K562 (cell line): Measurements from ENCODE around the gene IP6K1. TPM values are rescaled to one million over a fixed set of nuclear protein-coding genes. Genes with fewer than 3 reads are reported as not detected.

Experiments
- ATAC-seq: fragments of 200-7000 bp; cut with Tn5 transposase; 3 replicates; pipeline ENCODE4 v1.9.1; 2020; ENCODE audit warnings: moderate library complexity
- BruUV-seq: library from RNA; stranded (reverse); fragments of 400-500 nt; replicated peaks from 2 replicates; lab custom pipeline; 2021; lab: Mats Ljungman, UMichigan
- CTCF ChIA-PET: fragments of 300-600 bp; formaldehyde crosslinking; extraction: SDS; loops from one replicate; lab custom pipeline; 2021; ENCODE audit warnings: low intra/inter-chr PET ratio; lab: Yijun Ruan, JAX
- POLR2A ChIA-PET: fragments of 300-600, 350-650 bp; sonication (Branson Sonifier 250); formaldehyde crosslinking; extraction: SDS; loops from one replicate; lab custom pipeline; 2021; ENCODE audit warnings: antibody characterized with exemption, inconsistent platforms; lab: Yijun Ruan, JAX
- DNase-seq, 4 experiments: peaks; one replicate each; pipeline versions ENCODE4 v3.0.0 to v3.0.0-alpha.2; 2011 to 2018; ENCODE audit warnings: low spot score in 3 of 4, mixed read lengths in 3 of 4; ENCODE audit errors: extremely low read depth in 1 of 4
- FAIRE-seq: peaks from 2 replicates; lab custom pipeline; 2011; peaks lifted over from hg19 to GRCh38; lab: Jason Lieb, UNC
- H2AFZ ChIP-seq: 2 replicates; pipeline ENCODE4 v1.6.0; 2011; ENCODE audit warnings: low read depth, low read length, control low read depth, inconsistent platforms
- H3K27ac ChIP-seq: fragments of 200-600 bp; 3 replicates; pipeline ENCODE4 v1.8.0; 2011; ENCODE audit warnings: low read depth, mild to moderate bottlenecking, control low read depth, inconsistent platforms, low read length, moderate library complexity, mixed read lengths; ENCODE audit errors: extremely low read depth
- H3K27me3 ChIP-seq, 2 experiments: fragments of 300-600 bp in 1 of 2; 2 replicates in 1 of 2; 3 replicates in 1 of 2; pipeline versions ENCODE4 v1.6.0 to v1.8.0; 2011; ENCODE audit warnings: inconsistent platforms in 2 of 2, low read length in 2 of 2, mild to moderate bottlenecking in 1 of 2, mixed read lengths in 1 of 2, moderate library complexity in 1 of 2; ENCODE audit not compliant: control insufficient read depth in 2 of 2, insufficient read depth in 2 of 2
- H3K36me3 ChIP-seq: fragments of 300-600 bp; 3 replicates; pipeline ENCODE4 v1.8.0; 2011; ENCODE audit warnings: mild to moderate bottlenecking, low read length, inconsistent platforms; ENCODE audit not compliant: control insufficient read depth, insufficient read depth
- H3K4me1 ChIP-seq, 2 experiments: fragments of 200-600 bp in 1 of 2; replicated peaks in 1 of 2; 2 replicates in 1 of 2; 3 replicates in 1 of 2; pipeline versions ENCODE4 v1.5.1 to v1.8.0; 2011; ENCODE audit warnings: inconsistent platforms in 2 of 2, low read length in 2 of 2, mild to moderate bottlenecking in 1 of 2, mixed read lengths in 1 of 2, moderate library complexity in 1 of 2; ENCODE audit not compliant: control insufficient read depth in 2 of 2, insufficient read depth in 2 of 2
- H3K4me2 ChIP-seq: 2 replicates; pipeline ENCODE4 v1.6.1; 2011; ENCODE audit warnings: low read length, control low read depth, inconsistent platforms, mixed read lengths; ENCODE audit not compliant: insufficient read depth
- H3K4me3 ChIP-seq: fragments of 200-600 bp; sonication (generic), shearing (Covaris generic); 2 replicates; pipeline ENCODE4 v1.5.1; 2016; ENCODE audit warnings: control low read depth, inconsistent platforms
- H3K79me2 ChIP-seq: fragments of 200-600 bp; 3 replicates; pipeline ENCODE4 v1.8.0; 2011; ENCODE audit warnings: low read length, inconsistent platforms; ENCODE audit not compliant: control insufficient read depth, insufficient read depth
- H3K9ac ChIP-seq, 2 experiments: 2 replicates each; pipeline versions ENCODE4 v1.6.0 to v1.6.1; 2011; ENCODE audit warnings: low read depth in 2 of 2, low read length in 2 of 2, control low read depth in 1 of 2, inconsistent platforms in 1 of 2, mild to moderate bottlenecking in 1 of 2, mixed read lengths in 1 of 2; ENCODE audit not compliant: insufficient read depth in 1 of 2
- H3K9me1 ChIP-seq: one replicate; pipeline ENCODE4 v1.6.0; 2011; ENCODE audit warnings: inconsistent platforms, mild to moderate bottlenecking, low read length, moderate library complexity; ENCODE audit not compliant: control insufficient read depth, insufficient read depth
- H3K9me3 ChIP-seq: replicated peaks from 2 replicates; pipeline ENCODE4 v1.5.1; 2011; ENCODE audit warnings: low read depth, low read length, inconsistent platforms; ENCODE audit not compliant: control insufficient read depth, insufficient read depth
- H4K20me1 ChIP-seq: replicated peaks from 2 replicates; pipeline ENCODE4 v1.6.1; 2011; ENCODE audit warnings: low read length, inconsistent platforms, mixed read lengths; ENCODE audit not compliant: control insufficient read depth, insufficient read depth
- DMBX1 ChIP-seq: fragments of 250-450 bp; sonication (Bioruptor Pico); IDR thresholded peaks from 2 replicates; pipeline ENCODE4 v1.8.0; 2022; ENCODE audit warnings: inconsistent platforms, mild to moderate bottlenecking, moderate library complexity, borderline replicate concordance
- GTF3C2 ChIP-seq: IDR thresholded peaks from 3 replicates; pipeline ENCODE4 v1.6.1; 2011; ENCODE audit warnings: borderline replicate concordance, mild to moderate bottlenecking, moderate library complexity; ENCODE audit not compliant: insufficient read length; ENCODE audit errors: extremely low read depth
- MCM5 ChIP-seq: fragments of 450-650 bp; IDR thresholded peaks from 2 replicates; pipeline ENCODE4 v1.6.1; 2016; ENCODE audit warnings: low read depth
- NR2C2 ChIP-seq, 2 experiments: fragments of 200-800 bp in 1 of 2; sonication (Bioruptor generic) in 1 of 2; sonication (generic) in 1 of 2; formaldehyde crosslinking in 1 of 2; IDR thresholded peaks; 2 replicates each; pipeline versions ENCODE4 v1.6.1 to v1.8.0; 2016 to 2022; ENCODE audit warnings: mild to moderate bottlenecking in 1 of 2, missing compliant biosample characterization in 1 of 2, missing genetic modification characterization in 1 of 2, missing genetic modification reagents in 1 of 2
- PTBP1 ChIP-seq: fragments of 200-400 bp; formaldehyde crosslinking; IDR thresholded peaks from 2 replicates; pipeline ENCODE4 v1.6.1; 2017; ENCODE audit warnings: low read depth, low read length
- ZNF253 ChIP-seq: fragments of 250-450 bp; sonication (Bioruptor Pico); conservative IDR thresholded peaks from 2 replicates; pipeline ENCODE4 v1.6.1; 2021; ENCODE audit warnings: mild to moderate bottlenecking
- ZNF280B ChIP-seq: fragments of 250-450 bp; sonication (Bioruptor Pico); IDR thresholded peaks from 2 replicates; pipeline ENCODE4 v1.5.1; 2021; ENCODE audit warnings: mild to moderate bottlenecking
- ZNF324 ChIP-seq: fragments of 250-450 bp; sonication (Bioruptor Pico); IDR thresholded peaks from 2 replicates; pipeline ENCODE4 v1.4.0; 2020; ENCODE audit warnings: mild to moderate bottlenecking
- WGBS: fragments of 100-300 bp; shearing (Covaris generic); methylation state at CpG from one replicate; pipeline ENCODE4 v1.1.6; 2016; ENCODE audit warnings: low coverage, mixed read lengths; ENCODE audit not compliant: insufficient coverage; ENCODE audit errors: missing lambda C conversion rate; 5-methylcytosine and 5-hydroxymethylcytosine counted together
- in situ Hi-C: fragments of 300-500 bp; cut with MboI; formaldehyde crosslinking; loops from 4 replicates; pipeline ENCODE4 v1.15.0; 2018; ENCODE audit warnings: inconsistent platforms, mixed read lengths
- intact Hi-C: fragments of 100-400 bp; cut with micrococcal nuclease; formaldehyde crosslinking; loops from 2 replicates; pipeline ENCODE4 v1.14.2; 2022
- polyA plus RNA-seq, 8 experiments: library from polyadenylated mRNA; depleted of rRNA in 4 of 8; stranded (reverse) in 5 of 8; unstranded in 3 of 8; fragments of >200 nt; fragmentation: Nextera tagmentation in 2 of 8; fragmentation: Illumina TruSeq in 1 of 8; extraction: Ambion mirVana in 2 of 8; extraction: Trizol in 1 of 8; gene quantifications; 2 replicates each; pipeline versions ENCODE4 v1.2.1 to v1.2.3, GENCODE V29; 2011 to 2014; ENCODE audit warnings: inconsistent platforms in 1 of 8, missing spikeins in 1 of 8
- total RNA-seq, 7 experiments: library from RNA; depleted of rRNA in 6 of 7; stranded (reverse); fragments of >200 nt in 6 of 7; fragmentation: Illumina TruSeq in 2 of 7; extraction: Trizol in 2 of 7; gene quantifications; 2 replicates each; pipeline versions ENCODE4 v1.2.1 to v1.2.3, GENCODE V29; 2011 to 2021; ENCODE audit warnings: low replicate concordance in 1 of 7

Gene IP6K1
- total and polyA plus RNA-seq, 9 of the 15 experiments (the other 6 are each of a cell fraction or from before 2014, with no cell fraction given) = 0.46 to 29.2 (median 13.1) TPM

- intact Hi-C loops = no loop called here
- no peak for FAIRE-seq
- H3K4me1 ChIP-seq = peaks cover 0 to 16% of the 10 kb centered on the region in 2 experiments; a peak in 3 of 5 replicates
- H3K9me1 ChIP-seq = peaks cover 3% of the 10 kb centered on the region
- H2AFZ ChIP-seq = no peak overlapping the region
- H3K27me3 ChIP-seq = no peaks in the 10 kb centered on the region
- no peak for TF ChIP-seq GTF3C2
- no peak for TF ChIP-seq ZNF253 (CRISPR knock-in tag)
- TF ChIP-seq MCM5 = no peak
- TF ChIP-seq ZNF324 = no peak
- TF ChIP-seq PTBP1 = no peak
- TF ChIP-seq DMBX1 (CRISPR knock-in tag) = no peak
- no peak for TF ChIP-seq ZNF280B (CRISPR knock-in tag)
- TF ChIP-seq NR2C2 (CRISPR knock-in tag; IDR thresholded peaks at IDR 0.05) = no peak
- no peak for TF ChIP-seq NR2C2 (tag; IDR thresholded peaks at IDR 0.05)
- whole genome bisulfite sequencing = 94% methylated on average over 6 of the region's 6 CpGs
- ATAC-seq = no peak
- ChIA-PET POLR2A (no interaction called here), CTCF (no interaction called here)
- no peak overlapping the region for H3K27ac ChIP-seq
- in situ Hi-C loops = no loop called here
- no peak for DNase-seq
- H3K36me3 ChIP-seq = peaks cover 58% of the 10 kb centered on the region; the same call in 2 of the 3 replicates
- H3K4me2 ChIP-seq = no peak overlapping the region
- no peaks in the 10 kb centered on the region for H3K9me3 ChIP-seq
- H3K79me2 ChIP-seq = no peaks in the 10 kb centered on the region
- TSS peak; percentile 47 for BruUV-seq
- no peaks in the 10 kb centered on the region for H4K20me1 ChIP-seq
- no peak overlapping the region for H3K4me3 ChIP-seq
- no peak overlapping the region; a peak in 1 of 4 replicates for H3K9ac ChIP-seq
Observed at GRCh38 chr3:49683162-49683561, 103.2 kb downstream of the IP6K1 start.
